Nucleus accumbens (tissue), 56 donors: ENCODE measurements around the gene TMTC1.

Source experiments
- DNase-seq, 56 donors: peaks; one replicate each; lab custom pipeline; 2025; lab: John Stamatoyannopoulos, UW

TMTC1 gene

DNA sequence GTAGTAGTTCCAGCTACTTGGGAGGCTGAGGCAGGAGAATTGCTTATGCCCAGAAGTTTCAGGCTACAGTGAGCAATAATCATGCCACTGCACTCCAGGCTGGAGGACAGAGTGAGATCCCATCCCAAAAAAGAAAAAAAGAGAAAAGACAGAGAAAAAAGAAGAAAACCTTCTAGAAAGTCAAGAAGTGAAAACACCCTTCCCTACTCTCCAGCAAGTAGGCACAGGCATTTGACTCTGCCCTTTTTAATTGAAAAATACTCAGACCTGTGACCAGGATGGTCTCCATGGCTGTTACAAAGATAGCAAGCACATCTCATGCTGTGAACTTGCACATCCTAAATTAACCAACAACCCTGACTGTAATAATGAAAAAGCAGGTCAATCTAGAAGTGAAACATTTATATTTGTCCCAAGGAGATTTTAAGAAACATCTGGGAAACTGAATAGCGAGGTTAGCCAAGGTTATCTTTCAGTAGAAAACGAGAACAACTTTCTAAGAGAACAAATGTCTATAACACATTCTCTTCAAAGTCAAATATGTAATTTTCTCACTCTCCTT, 2.0 kb downstream of the TMTC1 start:
- no peak for DNase-seq

DNA sequence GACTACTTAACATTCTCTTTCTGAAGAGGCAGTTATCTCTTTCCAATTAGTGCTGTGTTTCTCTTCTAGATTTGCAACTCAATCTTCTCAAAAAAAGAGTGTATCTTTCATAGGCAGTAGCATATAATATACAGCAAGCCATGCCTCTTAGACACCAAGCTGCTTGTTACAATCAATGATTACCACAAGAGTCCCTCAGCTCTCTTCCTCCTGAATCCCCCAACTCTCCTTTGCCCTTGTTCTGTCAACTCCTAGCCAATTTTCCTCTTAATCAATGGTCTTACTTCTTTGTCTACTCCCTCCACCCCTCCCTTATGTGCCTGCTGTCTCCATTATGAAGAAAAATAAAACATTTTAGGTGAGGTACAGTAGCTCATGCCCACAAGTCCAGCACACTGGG, 2.6 kb downstream of the TMTC1 start:
- DNase-seq, result no peak

DNA sequence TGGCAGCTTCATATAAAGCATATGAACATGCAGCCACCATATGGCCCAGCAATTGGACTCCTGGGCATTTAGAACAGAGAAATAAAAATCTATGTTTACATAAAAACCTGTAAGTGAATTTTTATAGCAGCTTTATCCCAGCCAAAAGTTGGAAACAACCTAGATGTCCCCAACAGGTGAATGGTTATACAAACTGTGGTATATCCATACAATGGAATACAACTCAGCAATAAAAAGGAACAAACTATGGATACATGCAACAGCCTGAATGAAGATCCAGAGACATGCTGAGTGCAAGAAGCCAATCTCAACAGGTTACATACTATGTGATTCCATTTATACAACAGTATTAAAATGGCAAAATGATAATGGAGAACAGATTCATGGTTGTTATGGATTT, 3.7 kb downstream of the TMTC1 start:
- no peak for DNase-seq

DNA sequence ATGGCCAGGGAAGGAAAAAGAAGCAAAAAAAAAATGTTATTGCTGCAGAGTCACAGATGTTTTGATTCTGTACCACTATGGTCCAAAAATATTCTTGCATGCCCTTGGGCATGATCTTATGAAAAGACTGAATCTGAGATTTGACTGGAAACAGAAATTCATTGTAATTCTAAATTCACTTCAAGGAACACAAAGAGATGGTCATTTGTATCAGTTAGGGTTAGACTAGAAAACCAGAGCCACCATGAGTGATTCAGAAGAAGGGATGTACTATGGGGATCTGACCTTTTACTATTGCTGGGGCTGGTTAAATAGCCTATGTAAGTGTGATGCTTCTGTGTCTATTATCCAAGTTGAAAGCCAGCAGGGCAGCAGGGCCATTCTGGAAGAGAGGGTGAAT, 5.2 kb downstream of the TMTC1 start:
- no peak for DNase-seq

DNA sequence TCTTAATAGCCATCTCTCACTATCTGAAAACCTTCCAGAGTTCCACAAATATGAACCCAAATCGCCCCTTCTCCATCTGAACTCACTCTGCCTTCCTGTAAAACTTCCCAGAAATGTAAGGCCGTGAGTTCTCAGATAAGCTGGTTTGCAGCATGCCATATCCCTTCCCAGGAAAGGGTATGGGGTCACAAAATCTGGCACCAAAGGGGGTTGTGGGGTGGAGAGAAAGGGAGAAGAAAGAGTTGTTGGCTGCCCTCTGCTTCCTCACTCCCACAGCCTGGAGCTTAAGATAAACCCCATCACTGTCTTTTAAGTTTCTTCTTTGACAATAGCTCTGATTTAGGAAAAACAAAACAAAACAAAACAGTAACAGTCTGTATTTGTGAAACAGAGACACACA, 10.7 kb downstream of the TMTC1 start:
- no peak for DNase-seq

DNA sequence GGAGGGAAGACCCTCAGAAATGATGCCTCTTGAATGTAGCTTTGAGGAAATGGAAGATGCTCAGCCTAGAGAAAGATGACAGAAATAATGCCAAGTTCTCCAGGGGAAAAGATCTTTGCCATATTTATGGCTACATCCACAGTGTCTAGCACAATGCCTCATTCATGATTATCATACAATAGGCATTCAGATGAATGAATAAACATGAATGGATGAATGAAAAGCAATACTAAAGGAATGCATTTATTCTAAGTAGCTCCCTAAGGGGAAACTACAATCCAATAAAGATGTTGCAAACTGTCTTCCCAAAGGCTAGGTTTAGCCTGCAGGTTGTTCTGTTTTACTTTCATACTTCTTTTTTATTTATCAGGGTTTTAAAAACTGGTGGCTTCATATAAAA, 12.0 kb downstream of the TMTC1 start:
- no peak for DNase-seq

DNA sequence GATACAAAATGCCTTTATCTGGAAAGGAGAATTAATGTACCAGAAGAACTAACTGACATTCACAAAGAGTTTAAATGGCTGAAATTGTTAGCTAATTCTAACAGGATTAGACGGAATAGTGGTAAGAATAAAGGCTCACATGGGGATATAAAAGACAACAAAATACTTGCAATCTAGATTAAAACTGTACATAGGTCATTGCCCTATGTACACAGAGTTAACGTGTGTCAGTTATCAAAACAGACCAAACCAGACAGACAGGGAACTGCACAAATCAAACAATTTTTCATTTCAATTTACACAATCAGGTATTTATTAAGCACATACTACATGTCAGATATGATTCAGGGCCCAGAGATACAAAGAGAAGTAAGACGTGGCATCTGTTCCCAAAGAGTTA, 12.6 kb downstream of the TMTC1 start:
- DNase-seq, result no peak

DNA sequence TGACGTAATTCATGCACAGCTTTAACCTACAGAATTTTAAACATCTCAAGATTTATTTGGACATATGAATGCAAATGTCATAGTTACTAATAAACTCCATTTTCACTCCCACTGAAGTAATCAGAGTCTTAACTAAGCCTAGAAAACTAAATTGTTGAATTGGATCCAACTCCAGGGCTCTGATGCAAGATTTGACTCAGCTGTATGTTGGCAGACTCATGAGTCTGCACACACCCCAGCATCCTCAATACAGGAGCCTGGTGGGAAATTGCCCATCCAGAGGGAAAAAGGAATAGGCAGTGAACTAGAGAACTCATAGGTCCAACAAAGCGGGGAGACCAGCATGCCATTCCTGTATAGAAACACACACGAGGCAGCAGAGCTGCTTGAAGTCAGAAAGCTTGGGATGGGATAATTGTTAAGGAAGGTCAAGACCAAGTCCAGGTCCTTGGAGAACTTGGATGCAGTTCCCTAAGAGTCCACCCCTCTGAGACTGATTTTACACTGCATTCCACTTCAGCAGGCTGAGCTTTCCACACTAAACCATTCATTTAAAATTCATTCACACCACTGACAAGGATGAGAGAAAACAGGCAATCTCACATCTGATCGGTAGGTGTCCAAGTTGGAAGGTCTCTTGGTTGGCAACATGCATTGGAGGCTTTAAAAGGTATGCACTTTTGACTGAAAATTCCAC, 14.4 kb downstream of the TMTC1 start:
- no peak for DNase-seq

DNA sequence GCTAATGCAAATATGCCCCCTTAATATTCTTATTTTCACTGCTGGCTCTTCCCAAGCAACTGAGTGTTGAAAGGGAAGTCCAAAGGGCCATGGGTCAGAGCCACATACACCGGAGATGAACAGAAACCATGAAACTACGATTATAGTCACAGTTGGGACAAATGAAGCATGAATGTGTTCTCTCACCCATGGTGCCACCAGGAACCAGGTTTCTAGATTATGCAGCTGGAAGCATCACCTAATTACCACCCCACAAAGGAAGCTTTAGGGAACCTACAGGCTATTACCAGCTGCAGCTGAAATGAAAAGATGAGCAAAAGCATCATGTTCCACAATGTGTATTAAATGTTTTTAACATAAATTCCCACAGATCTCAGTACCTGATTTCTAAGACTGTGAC, 15.4 kb downstream of the TMTC1 start:
- DNase-seq, result no peak

DNA sequence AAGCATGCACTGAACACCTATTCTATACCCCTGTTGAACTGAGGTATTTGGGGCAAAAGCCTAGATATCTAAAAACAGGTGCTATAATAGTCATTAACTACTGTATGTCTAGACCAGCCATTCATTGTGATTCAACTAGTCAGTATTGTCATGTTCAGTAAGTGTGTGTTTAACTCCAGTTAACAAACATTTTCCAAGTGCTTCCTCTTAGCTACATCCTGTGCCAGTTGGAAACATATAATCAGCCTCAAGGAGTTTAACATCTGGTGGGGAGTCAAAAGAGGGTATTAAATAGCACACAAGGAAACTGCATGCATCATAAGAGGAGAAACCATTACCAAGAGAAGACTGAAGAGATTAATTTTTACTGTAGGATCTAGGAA, 20.4 kb downstream of the TMTC1 start:
- DNase-seq, result no peak

DNA sequence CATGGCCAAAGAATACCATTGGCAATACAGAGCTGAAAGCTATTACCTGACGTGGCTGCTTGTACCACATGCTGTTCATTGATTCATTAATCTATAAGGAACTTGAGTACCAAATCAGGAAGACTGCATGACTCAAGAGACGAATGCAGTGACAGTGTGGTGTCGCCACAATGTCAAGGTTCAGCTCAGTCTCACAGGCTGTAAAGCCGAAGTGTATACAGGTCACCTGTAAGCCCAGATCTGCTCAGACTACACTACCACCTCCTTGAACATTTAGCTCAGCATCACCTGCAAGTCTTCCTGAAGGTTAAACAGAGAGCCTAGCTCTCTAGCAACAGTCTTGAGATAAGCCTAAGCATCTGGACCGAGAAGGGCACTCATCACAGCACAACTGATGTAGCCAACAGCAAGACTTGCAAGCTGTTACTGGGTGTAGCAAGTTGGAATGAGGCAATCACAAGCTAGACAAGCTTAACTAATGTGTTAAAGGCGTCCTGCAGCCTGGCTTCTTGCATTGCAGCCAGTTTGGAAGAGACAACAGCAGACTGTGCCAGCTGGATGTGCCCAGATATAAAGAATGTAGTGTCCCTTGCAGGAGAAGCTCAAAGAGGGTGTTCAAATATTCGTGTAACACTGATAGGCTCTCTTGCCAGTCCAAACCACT, 21.0 kb downstream of the TMTC1 start:
- DNase-seq, result peak in 8 of 56 donors; percentile 4 to 32 (median 8)

DNA sequence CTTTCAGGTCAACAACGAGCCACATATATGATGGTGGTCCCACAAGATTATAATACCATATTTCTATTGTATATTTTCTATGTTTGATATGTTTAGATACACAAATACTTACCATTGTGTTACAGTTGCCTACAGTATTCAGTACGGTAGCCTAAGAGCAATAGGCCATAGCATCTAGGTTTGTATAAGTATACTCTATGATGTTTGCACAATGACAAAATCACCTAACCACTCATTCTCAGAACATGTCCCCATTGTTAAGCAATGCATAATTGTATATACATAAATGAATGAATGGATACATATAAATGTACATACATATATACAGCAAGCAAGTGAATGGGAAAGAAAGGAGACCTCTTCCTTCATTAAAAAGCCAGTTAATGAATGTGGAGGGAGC, 23.8 kb downstream of the TMTC1 start:
- DNase-seq, result no peak

DNA sequence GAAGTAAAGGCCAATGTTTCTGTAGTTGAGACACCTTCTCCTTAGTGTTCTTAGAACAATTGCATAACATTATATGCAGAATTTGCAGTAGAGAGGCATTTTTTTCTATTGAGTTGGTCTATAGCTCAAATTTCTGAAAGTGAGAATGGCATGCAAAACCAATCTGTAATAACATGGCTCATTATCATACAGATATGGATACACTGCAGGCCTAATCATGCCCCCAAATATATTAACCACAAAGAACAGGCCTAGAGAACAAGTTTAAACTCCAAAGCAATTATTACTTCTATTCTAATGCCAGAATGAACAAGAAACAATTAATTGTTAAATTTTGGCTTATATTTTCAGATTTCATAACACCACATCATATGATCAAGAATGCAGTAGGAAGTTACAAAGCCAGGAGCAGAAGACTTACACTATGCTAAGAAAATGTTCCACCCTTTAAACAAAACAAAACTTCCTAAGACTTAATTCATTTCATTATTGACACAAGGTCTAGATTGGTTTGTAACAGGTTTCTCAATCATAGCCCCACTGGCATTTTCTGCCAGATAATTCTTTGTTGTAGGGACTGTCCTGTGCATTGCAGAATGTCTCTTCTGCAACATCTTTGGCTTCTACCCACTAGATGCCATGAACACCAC, 26.9 kb downstream of the TMTC1 start:
- DNase-seq, result no peak

DNA sequence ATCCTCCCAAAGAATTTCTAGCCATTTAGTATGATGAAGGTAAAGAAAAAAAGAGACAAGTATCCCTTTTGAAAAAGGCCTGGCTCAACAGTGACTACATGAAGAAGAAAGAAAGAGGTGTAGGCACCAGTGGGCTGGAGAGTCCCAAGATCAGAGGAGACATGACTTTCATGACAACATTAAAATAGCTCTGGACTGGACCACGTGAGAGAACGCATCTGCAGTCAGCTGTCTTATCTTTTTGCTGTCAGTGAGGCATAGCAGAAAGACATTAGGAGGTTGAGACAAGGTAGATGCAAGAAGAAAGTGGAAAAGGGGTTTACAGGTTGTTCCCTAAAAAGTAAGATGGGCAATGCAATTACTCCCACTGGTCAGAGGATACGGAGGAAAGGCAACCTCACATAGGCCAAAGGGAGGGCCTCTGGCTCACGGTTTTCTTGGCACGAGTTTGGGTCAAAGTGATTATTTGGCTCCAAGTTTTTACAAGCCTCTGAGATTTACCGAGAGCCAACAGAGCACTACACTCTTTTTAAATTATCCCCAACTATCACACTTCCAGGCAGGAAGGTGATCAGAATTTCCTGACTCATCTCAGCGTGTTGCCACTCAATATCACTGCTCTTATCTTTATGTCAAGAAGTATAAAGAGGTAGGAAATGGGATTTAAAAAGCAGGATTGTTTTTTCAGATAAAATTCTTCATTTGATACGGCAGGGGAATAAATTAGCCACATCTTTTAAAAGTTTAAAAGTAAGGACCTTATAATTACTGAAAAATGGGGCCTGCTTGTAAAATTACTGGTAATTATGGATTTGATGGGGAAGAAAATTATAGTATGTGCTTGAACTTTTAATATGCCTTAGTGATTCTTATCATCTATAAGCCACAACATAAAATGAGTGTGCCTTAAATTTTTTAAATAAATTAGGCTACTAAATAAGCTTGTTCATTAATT, 29.2 kb downstream of the TMTC1 start:
- DNase-seq, result no peak

DNA sequence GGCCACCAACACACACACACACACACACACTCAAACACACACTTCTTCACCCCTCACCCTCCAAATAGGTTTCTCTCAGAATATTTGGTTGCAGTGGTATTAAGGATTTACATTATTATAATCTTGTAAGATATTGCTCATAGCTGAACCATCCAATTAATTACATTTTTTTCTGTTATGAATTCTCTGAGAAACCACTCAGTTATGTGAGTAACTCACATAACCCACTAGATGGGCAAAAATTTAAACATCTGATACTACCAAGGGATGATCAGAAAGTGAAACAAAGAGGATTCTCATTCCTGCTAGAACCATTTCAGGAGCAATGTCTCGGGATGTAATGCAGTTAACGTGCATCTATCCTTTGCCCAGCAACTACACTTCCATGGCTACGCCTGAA, 31.6 kb downstream of the TMTC1 start:
- DNase-seq, result no peak

DNA sequence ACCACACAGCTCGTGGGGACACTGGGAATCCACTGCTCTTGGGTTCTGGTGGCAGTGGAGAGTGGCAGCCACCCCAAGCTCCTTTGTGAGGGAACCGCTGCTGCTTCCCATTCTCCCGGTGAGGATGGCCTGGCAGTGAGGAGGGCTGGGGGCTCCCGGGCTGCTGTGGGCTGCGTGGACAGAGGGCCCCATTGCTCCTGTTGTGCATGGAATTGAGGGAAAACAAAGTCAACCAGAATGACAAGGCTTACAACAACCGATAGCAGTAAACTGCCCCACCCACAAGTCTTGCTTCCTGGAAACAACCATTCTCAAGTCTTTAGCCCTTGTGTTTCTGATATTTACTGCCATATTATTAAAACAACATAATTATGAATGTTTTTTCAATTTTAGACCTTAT, 32.1 kb downstream of the TMTC1 start:
- DNase-seq, result no peak

DNA sequence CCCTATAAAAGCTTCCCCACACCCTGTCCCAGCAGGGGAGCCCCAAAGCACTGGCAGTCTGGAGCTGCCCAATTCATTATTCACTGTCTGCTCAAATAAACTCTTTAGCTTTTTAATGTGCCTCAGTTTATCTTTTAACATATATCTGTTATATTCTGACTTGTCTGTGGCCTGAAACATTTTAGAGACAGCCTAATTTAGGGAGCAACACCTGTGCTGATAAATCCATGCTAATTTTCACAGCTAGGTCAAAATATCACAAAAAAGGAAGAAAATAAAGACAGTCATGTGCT, 32.9 kb downstream of the TMTC1 start:
- no peak for DNase-seq

DNA sequence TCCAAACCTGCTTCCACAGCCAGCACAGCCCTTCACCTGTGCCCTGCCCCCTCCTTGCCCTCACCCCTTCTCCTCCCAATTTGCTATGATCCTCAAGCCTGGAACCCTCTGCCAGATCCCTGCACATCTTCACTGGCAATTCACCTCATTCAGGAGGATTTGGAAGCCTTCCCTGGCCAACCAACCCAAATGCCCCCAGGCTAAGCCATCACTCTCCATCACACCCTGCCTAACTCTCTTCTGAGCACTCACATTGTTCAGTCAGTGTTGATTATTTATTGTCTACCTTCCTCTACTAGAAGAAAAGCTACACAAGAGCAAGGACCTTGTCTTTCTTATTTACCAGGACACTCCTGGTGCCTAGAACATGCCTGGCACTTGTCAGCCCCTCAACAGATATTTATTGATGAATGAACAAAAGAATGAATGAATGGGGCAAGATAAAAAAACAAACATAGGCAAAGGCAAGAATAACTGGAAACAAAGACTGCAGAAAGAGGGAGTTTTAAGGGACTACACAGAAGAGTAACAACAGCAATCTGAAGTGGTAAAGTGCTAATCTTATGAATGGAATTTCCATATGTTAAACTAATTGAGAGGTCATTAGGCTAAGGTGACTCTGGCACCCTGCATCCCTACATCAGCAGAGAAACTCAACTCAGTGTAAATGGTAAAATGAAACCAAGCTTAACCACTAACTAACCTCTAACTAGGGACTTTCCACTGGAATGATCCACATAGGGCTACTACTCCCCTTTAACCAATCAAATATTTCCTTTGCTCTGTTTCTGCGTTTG, 33.4 kb downstream of the TMTC1 start:
- DNase-seq, result no peak

DNA sequence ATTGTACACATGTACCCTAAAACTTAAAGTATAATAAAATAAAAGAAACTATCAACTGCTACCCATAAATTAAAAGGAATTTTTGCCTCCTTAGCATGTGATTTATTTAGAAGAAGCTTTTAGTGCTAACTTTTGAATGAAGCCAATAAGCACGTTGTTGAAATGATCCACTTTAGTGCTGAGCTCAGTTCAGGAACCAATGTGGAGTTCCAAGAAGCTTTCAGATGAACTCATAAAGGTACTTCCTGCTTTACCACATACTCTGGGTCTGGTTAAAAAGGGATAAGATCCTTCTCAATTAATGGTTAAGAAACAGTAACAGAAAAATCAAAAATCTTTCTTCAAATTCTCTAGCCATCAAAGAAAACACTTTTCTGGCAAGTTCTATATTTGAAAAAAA, 39.4 kb downstream of the TMTC1 start:
- no peak for DNase-seq

DNA sequence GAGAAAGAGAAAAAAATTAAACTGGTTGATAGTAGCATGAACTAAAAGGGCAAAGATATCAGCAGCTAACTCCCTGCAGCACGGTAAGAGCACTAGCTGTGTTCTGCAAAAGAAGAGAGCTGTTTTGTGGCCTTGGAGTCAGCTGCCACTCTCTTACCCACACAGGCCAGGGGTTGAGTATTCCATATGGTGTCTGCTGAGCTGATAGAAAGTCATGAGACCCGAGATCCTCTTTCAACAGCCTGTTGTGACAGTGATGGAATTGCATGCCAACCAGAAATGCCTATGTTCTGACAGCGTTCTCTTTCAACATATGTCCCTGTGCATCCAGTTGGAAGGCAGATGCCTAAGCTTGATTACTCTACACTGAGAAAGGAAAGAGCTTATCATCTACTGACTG, 39.9 kb downstream of the TMTC1 start:
- DNase-seq, result no peak
